A549 treated with AZD9567 at 1 μM for 4 hours (cell line): Measurements from ENCODE around the gene AP2S1. TPM values are rescaled to one million over a fixed set of nuclear protein-coding genes. Genes with fewer than 3 reads are reported as not detected.

Experiments used
- total RNA-seq: library from RNA; stranded (reverse); fragments of 200-300 nt; extraction: Qiagen RNA extraction; gene quantifications from 5 replicates; pipeline ENCODE4 v1.2.3, GENCODE V29; 2022; ENCODE audit not compliant: insufficient read depth

Gene AP2S1
- total RNA-seq: 236 to 325 TPM (median 314 TPM) in 5 replicates

GRCh38 chr19:46850228-46851203 lies at the start of gene AP2S1:
TSS of gene AP2S1 (minus strand) at chr19:46850846. CDS start at chr19:46850766, 80 bp downstream.

GRCh38 chr19:46860846-46861690 lies 10.4 kb upstream of the AP2S1 start, which contains the start of gene ARHGAP35:
TSS of gene ARHGAP35 (plus strand) at chr19:46860997. CDS start at chr19:46918676, 57,679 bp downstream.

GRCh38 chr19:46788262-46788967 lies 62.2 kb downstream of the AP2S1 start, which contains the start of gene SLC1A5:
TSS of gene SLC1A5 (minus strand) at chr19:46788594. CDS start at chr19:46787965, 629 bp downstream.

Other genes with a start within 250 kb of the AP2S1 start
- 230 to 253 TPM (median 235 TPM) in 5 replicates for gene CALM3, start 249.5 kb downstream of the AP2S1 start, total RNA-seq
- 0.03 to 0.06 TPM in 2 of 5 replicates, not detected in the others for gene PTGIR, start 225.8 kb downstream of the AP2S1 start, total RNA-seq
- gene GNG8, start 214.6 kb downstream of the AP2S1 start, total RNA-seq: not detected in 5 replicates
- gene DACT3, start 189.7 kb downstream of the AP2S1 start, total RNA-seq: 0.30 to 0.47 TPM (median 0.37 TPM) in 4 of 5 replicates, not detected in the other
- gene PRKD2, start 133.7 kb downstream of the AP2S1 start, total RNA-seq: 26.9 to 29.3 TPM (median 27.8 TPM) in 5 replicates
- gene FKRP, start 104.8 kb downstream of the AP2S1 start, total RNA-seq: 17.0 to 25.5 TPM (median 21.9 TPM) in 5 replicates
- 82.8 to 95.1 TPM (median 90.4 TPM) in 5 replicates for gene STRN4, start 104.4 kb downstream of the AP2S1 start, total RNA-seq
- gene SLC1A5, start 62.3 kb downstream of the AP2S1 start, total RNA-seq: 210 to 260 TPM (median 225 TPM) in 5 replicates
- 22.9 to 31.9 TPM (median 27.1 TPM) in 5 replicates for gene ARHGAP35, start 10.2 kb upstream of the AP2S1 start, total RNA-seq
- 3.6 to 8.3 TPM (median 5.9 TPM) in 5 replicates for gene NPAS1, start 169.0 kb upstream of the AP2S1 start, total RNA-seq
- 24.6 to 79.9 TPM (median 72.7 TPM) in 5 replicates for gene TMEM160, start 197.8 kb upstream of the AP2S1 start, total RNA-seq